ENCODE measurements around the gene RAPH1. TPM values are rescaled to one million over a fixed set of nuclear protein-coding genes. Genes with fewer than 3 reads are reported as not detected.

Gene RAPH1
- total RNA-seq, 1 experiment from 2014 or later, result 16.5 TPM

- H3K4me1 ChIP-seq (replicated peaks; ENCODE audit: insufficient read depth), result peaks cover 24% of the 10 kb centered on the region
- H3K27ac ChIP-seq, result peak overlapping the region; percentile 74
- ChIA-PET CTCF (no interaction called here), POLR2A (ENCODE audit: unreplicated experiment) (no interaction called here)
- H3K36me3 ChIP-seq (ENCODE audit: low read depth), result no peaks in the 10 kb centered on the region
- peak overlapping the region; percentile 87 for H2AFZ ChIP-seq
- no peaks in the 10 kb centered on the region for H4K20me1 ChIP-seq (ENCODE audit: insufficient read depth)
- peak overlapping the region; percentile 94 for H3K4me2 ChIP-seq
- TF ChIP-seq CTCF (conservative IDR thresholded peaks at IDR 0.05) (no peak), EZH2 (IDR thresholded peaks at IDR 0.05; ENCODE audit: low read depth) (no peak)
- intact Hi-C loops (cut with micrococcal nuclease; ENCODE audit: unreplicated experiment), result loop anchor here (1.0 to 5.0 kb wide), 2 partner anchors 41 to 275 kb away; no protein-coding TSS in a partner anchor
- peak overlapping the region; percentile 63 for H3K4me3 ChIP-seq
- H3F3A ChIP-seq (ENCODE audit: insufficient read depth, low read depth), result peaks cover 13% of the 10 kb centered on the region; the same call in 1 of the 2 replicates
- no peaks in the 10 kb centered on the region for H3K27me3 ChIP-seq (ENCODE audit: insufficient read depth, low read depth)
- H3K9me3 ChIP-seq (ENCODE audit: insufficient read depth, low read depth), result no peaks in the 10 kb centered on the region; the same call in 1 of the 2 replicates
- BruUV-seq (replicated peaks), result TSS peak; percentile 87
- peak in 1 of 2 experiments; percentile 39 for DNase-seq
- no peaks in the 10 kb centered on the region for H3K9me2 ChIP-seq (ENCODE audit: insufficient read depth)
- peaks cover 36% of the 10 kb centered on the region for H3K79me2 ChIP-seq (ENCODE audit: low read depth)
These were observed 884 bp upstream of the RAPH1 start for GRCh38 chr2:203535784-203536585.

GRCh38 chr2:203534621-203535077 is 452 bp downstream of the RAPH1 start:
- peak overlapping the region; percentile 80 for H2AFZ ChIP-seq
- peak overlapping the region; percentile 79 for H3K4me3 ChIP-seq
- intact Hi-C loops (cut with micrococcal nuclease; ENCODE audit: unreplicated experiment), result loop anchor here (1.0 to 5.0 kb wide), 2 partner anchors 43 to 277 kb away; no protein-coding TSS in a partner anchor
- TF ChIP-seq CTCF (conservative IDR thresholded peaks at IDR 0.05) (no peak), EZH2 (IDR thresholded peaks at IDR 0.05; ENCODE audit: low read depth) (no peak)
- peaks cover 13% of the 10 kb centered on the region; the same call in 1 of the 2 replicates for H3F3A ChIP-seq (ENCODE audit: insufficient read depth, low read depth)
- CTCF ChIA-PET, result interaction anchor here (1.0 kb wide), 1 partner anchor 15 kb away, joined by 4 read pairs; no protein-coding TSS in a partner anchor
- BruUV-seq (replicated peaks), result no TSS peak
- no peaks in the 10 kb centered on the region for H3K9me2 ChIP-seq (ENCODE audit: insufficient read depth)
- peaks cover 24% of the 10 kb centered on the region for H3K4me1 ChIP-seq (replicated peaks; ENCODE audit: insufficient read depth)
- POLR2A ChIA-PET (ENCODE audit: unreplicated experiment), result interaction anchor here (0.5 kb wide), 1 partner anchor 67 kb away, joined by 6 read pairs; no protein-coding TSS in a partner anchor
- no peaks in the 10 kb centered on the region; the same call in 1 of the 2 replicates for H3K9me3 ChIP-seq (ENCODE audit: insufficient read depth, low read depth)
- peak overlapping the region; percentile 87 for H3K4me2 ChIP-seq
- H3K36me3 ChIP-seq (ENCODE audit: low read depth), result no peaks in the 10 kb centered on the region
- no peak for DNase-seq
- H3K79me2 ChIP-seq (ENCODE audit: low read depth), result peaks cover 50% of the 10 kb centered on the region
- no peaks in the 10 kb centered on the region for H3K27me3 ChIP-seq (ENCODE audit: insufficient read depth, low read depth)
- no peaks in the 10 kb centered on the region for H4K20me1 ChIP-seq (ENCODE audit: insufficient read depth)
- peak overlapping the region; percentile 61 for H3K27ac ChIP-seq

GRCh38 chr2:203533676-203534591 is 1.2 kb downstream of the RAPH1 start:
- BruUV-seq (replicated peaks), result TSS peak; percentile 41

More at GRCh38 chr2:203533676-203534591, 1.2 kb downstream of the RAPH1 start:
- Histone ChIP-seq H3F3A (ENCODE audit: insufficient read depth, low read depth) (peaks cover 13% of the 10 kb centered on the region; the same call in 1 of the 2 replicates), H3K36me3 (ENCODE audit: low read depth) (no peaks in the 10 kb centered on the region), H3K79me2 (ENCODE audit: low read depth) (peaks cover 57% of the 10 kb centered on the region), H3K27me3 (ENCODE audit: insufficient read depth, low read depth) (no peaks in the 10 kb centered on the region), H2AFZ (no peak overlapping the region; the same call in 1 of the 2 replicates), H3K9me3 (ENCODE audit: insufficient read depth, low read depth) (no peaks in the 10 kb centered on the region; the same call in 1 of the 2 replicates), H3K27ac (peak overlapping the region; percentile 46), H3K9me2 (ENCODE audit: insufficient read depth) (no peaks in the 10 kb centered on the region), H3K4me2 (peak overlapping the region; percentile 87), H3K4me1 (replicated peaks; ENCODE audit: insufficient read depth) (peaks cover 24% of the 10 kb centered on the region), H4K20me1 (ENCODE audit: insufficient read depth) (no peaks in the 10 kb centered on the region), H3K4me3 (peak overlapping the region; percentile 79)
- ChIA-PET POLR2A (ENCODE audit: unreplicated experiment) (interaction anchor here (0.7 kb wide), 1 partner anchor 751 kb away, joined by 4 read pairs; no protein-coding TSS in a partner anchor), CTCF (interaction anchor here (0.6 to 1.0 kb wide), 2 partner anchors 14 to 306 kb away, joined by 4 to 7 read pairs; no protein-coding TSS in a partner anchor)
- TF ChIP-seq CTCF (conservative IDR thresholded peaks at IDR 0.05), result no peak
- no peak for TF ChIP-seq EZH2 (IDR thresholded peaks at IDR 0.05; ENCODE audit: low read depth)
- no peak for DNase-seq
- intact Hi-C loops (cut with micrococcal nuclease; ENCODE audit: unreplicated experiment), result no loop called here
